ENCODE measurements around the gene PPP1R14C. TPM values are rescaled to one million over a fixed set of nuclear protein-coding genes. Genes with fewer than 3 reads are reported as not detected.
"Not testable (repeated sequence)": the region's sequence is repeated elsewhere in the genome, so short reads cannot be mapped to it uniquely, and the experiment has no call there.

The PPP1R14C gene
- total RNA-seq, 1 experiment from 2014 or later = 4.6 TPM

DNA sequence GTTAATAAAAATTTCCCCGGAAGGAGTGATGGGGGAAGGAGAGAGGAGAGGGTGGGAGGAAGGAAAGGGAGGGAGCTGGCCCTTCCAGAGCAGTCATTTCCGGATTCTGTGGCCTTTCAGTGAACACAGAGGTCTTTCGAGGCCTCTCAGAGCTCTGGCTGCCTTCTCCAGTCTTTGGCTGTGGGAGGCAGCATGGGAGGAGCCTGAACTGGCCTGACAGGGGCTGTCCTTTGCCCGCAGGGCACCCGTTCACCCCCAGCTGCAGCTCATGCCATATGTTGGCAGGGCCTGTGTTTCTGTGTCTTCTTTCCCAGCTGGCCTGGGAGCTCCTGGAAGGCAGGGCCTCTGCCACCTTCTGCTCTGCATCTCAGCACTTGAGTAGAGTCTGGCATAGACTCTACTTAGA, 95.5 kb downstream of the PPP1R14C start:
- Histone ChIP-seq H3K4me3 (ENCODE audit: low read depth, low read length, poor library complexity, severe bottlenecking) (no peak overlapping the region), H3K36me3 (ENCODE audit: insufficient read depth, low read length, poor library complexity, severe bottlenecking) (no peaks in the 10 kb centered on the region), H3K27me3 (replicated peaks; ENCODE audit: insufficient read depth, low read depth, low read length, poor library complexity) (no peaks in the 10 kb centered on the region), H3K9me3 (ENCODE audit: low read depth, low read length, poor library complexity, severe bottlenecking) (no peaks in the 10 kb centered on the region), H3K4me1 (ENCODE audit: insufficient read depth, low read length, poor library complexity, severe bottlenecking) (no peaks in the 10 kb centered on the region), H3K27ac (ENCODE audit: low read depth, low read length, poor library complexity, severe bottlenecking) (no peak overlapping the region)
- intact Hi-C loops (cut with micrococcal nuclease; ENCODE audit: unreplicated experiment) = no loop called here
- no peak for TF ChIP-seq CTCF (conservative IDR thresholded peaks at IDR 0.05; ENCODE audit: low read depth, low read length)
- no peak for TF ChIP-seq EZH2 (IDR thresholded peaks at IDR 0.05; ENCODE audit: borderline replicate concordance, low read depth, low read length, poor library complexity, severe bottlenecking)
- no TSS peak for BruUV-seq (replicated peaks)
- ChIA-PET POLR2A (ENCODE audit: low non-redundant PET) (no interaction called here), CTCF (interaction anchor here (0.7 kb wide), 1 partner anchor 156 kb away, joined by 3 read pairs; no protein-coding TSS in a partner anchor)
- DNase-seq (ENCODE audit: low spot score) = no peak

DNA sequence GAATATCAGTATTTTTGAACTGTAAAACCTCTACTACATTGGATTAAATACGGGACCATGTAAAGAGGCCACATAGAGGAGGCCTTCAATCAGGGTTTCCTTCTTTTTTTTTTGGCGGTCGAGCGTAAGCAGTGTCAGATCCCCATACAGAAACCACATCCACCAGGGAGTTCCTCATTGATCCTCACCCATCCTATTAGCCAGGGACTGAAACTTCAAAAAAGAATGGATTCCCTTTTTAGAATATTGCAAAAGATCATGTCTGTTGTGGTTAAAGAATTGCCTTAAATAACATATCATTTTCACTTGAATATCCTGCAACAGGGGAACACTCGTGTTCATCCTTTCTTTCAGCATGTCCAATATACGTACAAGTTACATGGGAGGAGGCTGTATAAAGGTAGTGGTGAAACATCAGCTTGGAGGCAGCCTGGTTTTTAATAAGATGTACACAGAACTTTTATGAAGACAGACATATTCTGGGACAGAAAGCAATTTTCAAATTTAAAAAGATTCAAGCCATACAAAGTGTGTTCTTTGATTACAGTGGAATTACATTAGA, 96.1 kb downstream of the PPP1R14C start:
- DNase-seq (ENCODE audit: low spot score) = no peak

GRCh38 chr6:150241756-150242155, 98.9 kb downstream of the PPP1R14C start:
- POLR2A ChIA-PET (ENCODE audit: low non-redundant PET); H3K36me3 ChIP-seq (ENCODE audit: insufficient read depth, low read length, poor library complexity, severe bottlenecking); intact Hi-C loops (cut with micrococcal nuclease; ENCODE audit: unreplicated experiment); H3K4me3 ChIP-seq (ENCODE audit: low read depth, low read length, poor library complexity, severe bottlenecking); DNase-seq (ENCODE audit: low spot score); H3K27me3 ChIP-seq (replicated peaks; ENCODE audit: insufficient read depth, low read depth, low read length, poor library complexity); CTCF ChIA-PET; H3K9me3 ChIP-seq (ENCODE audit: low read depth, low read length, poor library complexity, severe bottlenecking); H3K4me1 ChIP-seq (ENCODE audit: insufficient read depth, low read length, poor library complexity, severe bottlenecking); H3K27ac ChIP-seq (ENCODE audit: low read depth, low read length, poor library complexity, severe bottlenecking); BruUV-seq (replicated peaks): not testable (repeated sequence)

More for the DNA sequence above, 96.1 kb downstream of the PPP1R14C start:
- Histone ChIP-seq H3K36me3 (ENCODE audit: insufficient read depth, low read length, poor library complexity, severe bottlenecking) (no peaks in the 10 kb centered on the region), H3K4me3 (ENCODE audit: low read depth, low read length, poor library complexity, severe bottlenecking) (no peak overlapping the region), H3K27me3 (replicated peaks; ENCODE audit: insufficient read depth, low read depth, low read length, poor library complexity) (no peaks in the 10 kb centered on the region), H3K9me3 (ENCODE audit: low read depth, low read length, poor library complexity, severe bottlenecking) (no peaks in the 10 kb centered on the region), H3K4me1 (ENCODE audit: insufficient read depth, low read length, poor library complexity, severe bottlenecking) (no peaks in the 10 kb centered on the region), H3K27ac (ENCODE audit: low read depth, low read length, poor library complexity, severe bottlenecking) (no peak overlapping the region)
- BruUV-seq (replicated peaks) = no TSS peak
- ChIA-PET POLR2A (ENCODE audit: low non-redundant PET) (no interaction called here), CTCF (no interaction called here)
- intact Hi-C loops (cut with micrococcal nuclease; ENCODE audit: unreplicated experiment) = no loop called here
- no peak for TF ChIP-seq EZH2 (IDR thresholded peaks at IDR 0.05; ENCODE audit: borderline replicate concordance, low read depth, low read length, poor library complexity, severe bottlenecking)
- no peak for TF ChIP-seq CTCF (conservative IDR thresholded peaks at IDR 0.05; ENCODE audit: low read depth, low read length)

Measured in A673 (cell line).